HL-60 (cell line): ENCODE results near the gene HEYL.

ENCODE experiments used
- DNase-seq, 2 experiments: peaks; one replicate each; pipeline ENCODE4 v3.0.0-alpha.2; 2010 to 2020; ENCODE audit warnings: low read depth in 1 of 2, low spot score in 1 of 2
- H3K27ac ChIP-seq: fragments of 250-450 bp; sonication (Bioruptor Pico); replicated peaks from 2 replicates; pipeline ENCODE4 v1.5.1; 2020; ENCODE audit warnings: mild to moderate bottlenecking, moderate library complexity
- H3K27me3 ChIP-seq: fragments of 250-450 bp; sonication (Bioruptor Pico); 2 replicates; pipeline ENCODE4 v1.5.1; 2021; ENCODE audit warnings: mild to moderate bottlenecking, moderate library complexity; ENCODE audit not compliant: insufficient read depth, poor library complexity, severe bottlenecking
- H3K4me3 ChIP-seq: replicated peaks from 2 replicates; pipeline ENCODE4 v1.5.1; 2011; ENCODE audit warnings: mild to moderate bottlenecking, control low read depth, low read length; ENCODE audit not compliant: insufficient read depth
- CTCF ChIP-seq: IDR thresholded peaks from one replicate; pipeline ENCODE4 v1.5.1; 2011; ENCODE audit warnings: low read length, control low read depth, inconsistent platforms; ENCODE audit not compliant: insufficient read depth
- GABPA ChIP-seq: IDR thresholded peaks from 2 replicates; pipeline ENCODE4 v1.6.1; 2012; ENCODE audit warnings: low read depth
- POLR2AphosphoS5 ChIP-seq: IDR thresholded peaks from 2 replicates; pipeline ENCODE4 v1.6.1; 2012; ENCODE audit warnings: low read depth
- SPI1 ChIP-seq: IDR thresholded peaks from 2 replicates; pipeline ENCODE4 v1.6.1; 2012; ENCODE audit warnings: low read depth, mild to moderate bottlenecking, borderline replicate concordance
- TF ChIP-seq, protein P1 (sequence below): IDR thresholded peaks from 2 replicates; pipeline ENCODE4 v1.6.1; 2012; ENCODE audit warnings: low read depth; ENCODE audit not compliant: insufficient replicate concordance

HEYL gene

GRCh38 chr1:39642796-39643195 lies 3.4 kb upstream of the HEYL start:
- no peak overlapping the region for H3K4me3 ChIP-seq
- TF ChIP-seq SPI1 (no peak), CTCF (no peak), GABPA (no peak), POLR2AphosphoS5 (no peak)
- TF ChIP-seq, protein P1, sequence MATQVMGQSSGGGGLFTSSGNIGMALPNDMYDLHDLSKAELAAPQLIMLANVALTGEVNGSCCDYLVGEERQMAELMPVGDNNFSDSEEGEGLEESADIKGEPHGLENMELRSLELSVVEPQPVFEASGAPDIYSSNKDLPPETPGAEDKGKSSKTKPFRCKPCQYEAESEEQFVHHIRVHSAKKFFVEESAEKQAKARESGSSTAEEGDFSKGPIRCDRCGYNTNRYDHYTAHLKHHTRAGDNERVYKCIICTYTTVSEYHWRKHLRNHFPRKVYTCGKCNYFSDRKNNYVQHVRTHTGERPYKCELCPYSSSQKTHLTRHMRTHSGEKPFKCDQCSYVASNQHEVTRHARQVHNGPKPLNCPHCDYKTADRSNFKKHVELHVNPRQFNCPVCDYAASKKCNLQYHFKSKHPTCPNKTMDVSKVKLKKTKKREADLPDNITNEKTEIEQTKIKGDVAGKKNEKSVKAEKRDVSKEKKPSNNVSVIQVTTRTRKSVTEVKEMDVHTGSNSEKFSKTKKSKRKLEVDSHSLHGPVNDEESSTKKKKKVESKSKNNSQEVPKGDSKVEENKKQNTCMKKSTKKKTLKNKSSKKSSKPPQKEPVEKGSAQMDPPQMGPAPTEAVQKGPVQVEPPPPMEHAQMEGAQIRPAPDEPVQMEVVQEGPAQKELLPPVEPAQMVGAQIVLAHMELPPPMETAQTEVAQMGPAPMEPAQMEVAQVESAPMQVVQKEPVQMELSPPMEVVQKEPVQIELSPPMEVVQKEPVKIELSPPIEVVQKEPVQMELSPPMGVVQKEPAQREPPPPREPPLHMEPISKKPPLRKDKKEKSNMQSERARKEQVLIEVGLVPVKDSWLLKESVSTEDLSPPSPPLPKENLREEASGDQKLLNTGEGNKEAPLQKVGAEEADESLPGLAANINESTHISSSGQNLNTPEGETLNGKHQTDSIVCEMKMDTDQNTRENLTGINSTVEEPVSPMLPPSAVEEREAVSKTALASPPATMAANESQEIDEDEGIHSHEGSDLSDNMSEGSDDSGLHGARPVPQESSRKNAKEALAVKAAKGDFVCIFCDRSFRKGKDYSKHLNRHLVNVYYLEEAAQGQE: no peak
- H3K27ac ChIP-seq: no peak overlapping the region
- no peak for DNase-seq
- H3K27me3 ChIP-seq: peaks cover 21% of the 10 kb centered on the region

DNA sequence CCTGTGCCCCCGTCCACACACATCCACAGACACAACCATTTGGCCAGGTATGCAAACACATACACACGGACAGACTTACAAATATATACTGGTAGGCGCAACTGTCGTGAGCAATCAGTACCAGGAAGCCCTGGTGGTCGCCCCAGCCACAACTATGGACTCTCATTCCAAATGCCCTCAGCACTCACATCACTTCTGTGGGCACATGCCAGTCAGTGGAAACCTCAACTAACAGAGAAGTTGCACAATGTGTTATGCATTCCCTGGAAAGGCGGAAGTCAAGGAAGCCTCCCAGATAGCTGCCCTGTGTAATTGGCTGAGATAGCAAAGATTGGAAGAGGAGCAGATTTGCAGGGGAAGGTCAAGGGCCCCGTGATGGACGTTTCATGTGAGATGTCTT lies 1.4 kb upstream of the HEYL start:
- no peak for TF ChIP-seq SPI1
- no peak for TF ChIP-seq CTCF
- no peak for TF ChIP-seq POLR2AphosphoS5
- TF ChIP-seq, protein P1: no peak
- no peak for TF ChIP-seq GABPA
- H3K27ac ChIP-seq: no peak overlapping the region
- H3K4me3 ChIP-seq: no peak overlapping the region
- peak in 1 of 2 experiments; percentile 17 for DNase-seq
- peaks cover 33% of the 10 kb centered on the region for H3K27me3 ChIP-seq

- no peak overlapping the region for H3K4me3 ChIP-seq
- H3K27ac ChIP-seq: no peak overlapping the region
- TF ChIP-seq SPI1: no peak
- TF ChIP-seq GABPA: no peak
- no peak for TF ChIP-seq POLR2AphosphoS5
- no peak for TF ChIP-seq CTCF
- TF ChIP-seq, protein P1: no peak
- DNase-seq: no peak
- H3K27me3 ChIP-seq: peaks cover 33% of the 10 kb centered on the region
Observed at GRCh38 chr1:39638965-39639304, 508 bp downstream of the HEYL start.
